Liver (tissue), 3 donors: Measurements from ENCODE around the gene KANSL1.

Experiments
- CTCF ChIP-seq: fragments of 150-350 bp; IDR thresholded peaks from 2 replicates; pipeline ENCODE4 v1.5.1; 2017; ENCODE audit warnings: improper control_type of control experiment, low read depth, low read length; ENCODE audit not compliant: missing input control
- REST ChIP-seq: IDR thresholded peaks from 2 replicates; pipeline ENCODE4 v1.6.1; 2016; ENCODE audit warnings: antibody characterized with exemption, mild to moderate bottlenecking
- RXRA ChIP-seq, 2 donors: IDR thresholded peaks; 2 replicates each; pipeline ENCODE4 v1.6.1; 2017 to 2018; ENCODE audit warnings: antibody characterized with exemption in 2 of 2, mild to moderate bottlenecking in 1 of 2
- TAF1 ChIP-seq: conservative IDR thresholded peaks from 2 replicates; pipeline ENCODE4 v1.6.1; 2016; ENCODE audit warnings: antibody characterized with exemption, mild to moderate bottlenecking
- donor health status: healthy.
- donor health status: healthy.

- TF ChIP-seq CTCF = no peak
- no peak for TF ChIP-seq RXRA (IDR thresholded peaks at IDR 0.05)
- no peak for TF ChIP-seq REST
- no peak for TF ChIP-seq TAF1
Measured at GRCh38 chr17:46028374-46028773, 164.9 kb downstream of the KANSL1 start.
